ENCODE data around the gene ELFN1.

ELFN1 gene

GRCh38 chr7:1669954-1670893 lies at the start of gene ELFN1:
ELFN1 (plus strand) TSS chr7:1670277; CDS start chr7:1744597, 74,320 bp downstream.
- peak; percentile 24 for DNase-seq

GRCh38 chr7:1620835-1621234 lies 49.2 kb upstream of the ELFN1 start:
- DNase-seq: no peak

GRCh38 chr7:1621718-1622117 lies 48.4 kb upstream of the ELFN1 start:
- no peak for DNase-seq

GRCh38 chr7:1622441-1622840 lies 47.6 kb upstream of the ELFN1 start:
- DNase-seq: no peak

- no peak for DNase-seq
These were observed 46.3 kb upstream of the ELFN1 start for GRCh38 chr7:1623810-1624209.

- no peak for DNase-seq
These were observed 44.8 kb upstream of the ELFN1 start for GRCh38 chr7:1624999-1625927.

- DNase-seq: no peak
These were observed 43.3 kb upstream of the ELFN1 start for GRCh38 chr7:1626769-1627168.

- no peak for DNase-seq
These were observed 39.3 kb upstream of the ELFN1 start for GRCh38 chr7:1630700-1631336.

- no peak for DNase-seq
These were observed 38.4 kb upstream of the ELFN1 start for GRCh38 chr7:1631678-1632077.

- no peak for DNase-seq
These were observed 37.6 kb upstream of the ELFN1 start for GRCh38 chr7:1632506-1632905.

- no peak for DNase-seq
These were observed 36.9 kb upstream of the ELFN1 start for GRCh38 chr7:1632916-1633785.

- no peak for DNase-seq
These were observed 34.7 kb upstream of the ELFN1 start for GRCh38 chr7:1635401-1635800.

GRCh38 chr7:1637155-1637554 lies 32.9 kb upstream of the ELFN1 start:
- DNase-seq: no peak

- peak; percentile 75 for DNase-seq
These were observed 31.8 kb upstream of the ELFN1 start for GRCh38 chr7:1638215-1638661.

GRCh38 chr7:1639071-1639470 lies 31.0 kb upstream of the ELFN1 start:
- DNase-seq: no peak

- DNase-seq: no peak
These were observed 30.4 kb upstream of the ELFN1 start for GRCh38 chr7:1639532-1640175.

GRCh38 chr7:1640376-1641172 lies 29.5 kb upstream of the ELFN1 start:
- DNase-seq: no peak

GRCh38 chr7:1641173-1641572 lies 28.9 kb upstream of the ELFN1 start:
- DNase-seq: no peak

GRCh38 chr7:1641661-1642260 lies 28.3 kb upstream of the ELFN1 start:
- DNase-seq: no peak

- DNase-seq: no peak
These were observed 27.8 kb upstream of the ELFN1 start for GRCh38 chr7:1642291-1642731.
